Measurements from ENCODE around the gene HDAC4.

- TF ChIP-seq CTCF (IDR thresholded peaks at IDR 0.05) (no peak), POLR2A (IDR thresholded peaks at IDR 0.05) (no peak)
These were observed 254.7 kb downstream of the HDAC4 start for GRCh38 chr2:239146011-239146641.
